ENCODE results near the gene SCAI. TPM values are rescaled to one million over a fixed set of nuclear protein-coding genes. Genes with fewer than 3 reads are reported as not detected.

SCAI gene
- polyA plus RNA-seq, 2 of the 4 experiments (the other 2 are of a cell fraction), result 2.1 to 5.0 TPM

GRCh38 chr9:124908098-124908497 is 235.2 kb downstream of the SCAI start:
- H3K9me3 ChIP-seq, result no peaks in the 10 kb centered on the region
- CTCF ChIA-PET, result interaction anchor here (1.7 kb wide), 1 partner anchor 16 kb away, joined by 3 read pairs; no protein-coding TSS in a partner anchor
- DNase-seq (ENCODE audit: low read depth in 1 of 2, low spot score in 1 of 2) (no peak), FAIRE-seq (no peak), ATAC-seq (no peak)
- H3K4me1 ChIP-seq, result no peaks in the 10 kb centered on the region
- WGBS (ENCODE audit: missing lambda C conversion rate), result 79% methylated on average over 2 of the region's 2 CpGs
- no peak overlapping the region for H3K27ac ChIP-seq
- H3K4me2 ChIP-seq, result no peak overlapping the region
- no peak overlapping the region for H3K4me3 ChIP-seq
- no peak for TF ChIP-seq HEYL (CRISPR knock-in tag; IDR thresholded peaks at IDR 0.05)
- TF ChIP-seq REST (IDR thresholded peaks at IDR 0.05), result no peak
- TF ChIP-seq CTCF (IDR thresholded peaks at IDR 0.05), result no peak
- TF ChIP-seq POLR2AphosphoS2 (conservative IDR thresholded peaks at IDR 0.05; ENCODE audit: low read length), result no peak
- no peak for TF ChIP-seq TFCP2L1 (CRISPR knock-in tag; IDR thresholded peaks at IDR 0.05)
- TF ChIP-seq NPAS2 (CRISPR knock-in tag; IDR thresholded peaks at IDR 0.05; ENCODE audit: borderline replicate concordance), result no peak
- no peak for TF ChIP-seq HOXA7 (CRISPR knock-in tag; IDR thresholded peaks at IDR 0.05)
- no peak for TF ChIP-seq CHD2 (IDR thresholded peaks at IDR 0.05; ENCODE audit: low read length, partially characterized antibody)
- POLR2A ChIA-PET, result no interaction called here

GRCh38 chr9:124906966-124907365 is 236.4 kb downstream of the SCAI start:
- 91% methylated on average over 1 of the region's 1 CpG for WGBS (ENCODE audit: missing lambda C conversion rate)
- TF ChIP-seq BCL3 (IDR thresholded peaks at IDR 0.05) (no peak), EHMT2 (IDR thresholded peaks at IDR 0.05; ENCODE audit: low read depth) (no peak), RFX5 (IDR thresholded peaks at IDR 0.05) (no peak), CEBPB (IDR thresholded peaks at IDR 0.05) (no peak), NR3C1 (IDR thresholded peaks at IDR 0.05) (no peak), SREBF2 (IDR thresholded peaks at IDR 0.05) (no peak), ESRRA (IDR thresholded peaks at IDR 0.05; ENCODE audit: borderline replicate concordance, low read length) (no peak), FOSL2 (IDR thresholded peaks at IDR 0.05) (no peak), FOSL2 (CRISPR knock-in tag; IDR thresholded peaks at IDR 0.05) (no peak), CBX2 (IDR thresholded peaks at IDR 0.05; ENCODE audit: borderline replicate concordance, low read depth) (no peak), POLR2AphosphoS2 (conservative IDR thresholded peaks at IDR 0.05; ENCODE audit: low read length) (no peak), ZFP36 (IDR thresholded peaks at IDR 0.05; ENCODE audit: borderline replicate concordance, partially characterized antibody) (no peak), MAX (IDR thresholded peaks at IDR 0.05) (no peak), JUN (IDR thresholded peaks at IDR 0.05) (no peak), HOXB13 (CRISPR knock-in tag; IDR thresholded peaks at IDR 0.05; ENCODE audit: low read depth) (no peak)
- no peaks in the 10 kb centered on the region for H3K9me3 ChIP-seq
- CTCF ChIA-PET, result no interaction called here
- POLR2A ChIA-PET, result no interaction called here
- no peak for ATAC-seq
- no peak for FAIRE-seq
- no peak for DNase-seq (ENCODE audit: low read depth in 1 of 2, low spot score in 1 of 2)
- H3K27ac ChIP-seq, result no peak overlapping the region
- H3K4me1 ChIP-seq, result no peaks in the 10 kb centered on the region
- no peak overlapping the region for H3K4me2 ChIP-seq
- no peak overlapping the region for H3K4me3 ChIP-seq
